Measurements from ENCODE around the gene MLLT10. TPM values are rescaled to one million over a fixed set of nuclear protein-coding genes. Genes with fewer than 3 reads are reported as not detected.

Gene MLLT10
- total RNA-seq, 6 experiments from 2014 or later = 21.8 to 25.2 (median 22.9) TPM

- Mint-ChIP-seq H3K9me3 (no peaks in the 10 kb centered on the region), H3K4me3 (no peak overlapping the region), H3K36me3 (ENCODE audit: low read depth) (peaks cover 6% of the 10 kb centered on the region), H3K27ac (no peak overlapping the region), H3K27me3 (ENCODE audit: insufficient read depth) (no peaks in the 10 kb centered on the region; the same call in 1 of the 2 replicates), H3K4me1 (ENCODE audit: low read depth) (no peaks in the 10 kb centered on the region)
- TF ChIP-seq CTCF (IDR thresholded peaks at IDR 0.05) = no peak
- no peak for DNase-seq
These were observed 223.3 kb downstream of the MLLT10 start for GRCh38 chr10:21757185-21757901.

- Mint-ChIP-seq H3K27ac (no peak overlapping the region), H3K9me3 (no peaks in the 10 kb centered on the region), H3K4me3 (no peak overlapping the region), H3K4me1 (ENCODE audit: low read depth) (no peaks in the 10 kb centered on the region), H3K36me3 (ENCODE audit: low read depth) (peaks cover 6% of the 10 kb centered on the region), H3K27me3 (ENCODE audit: insufficient read depth) (no peaks in the 10 kb centered on the region; the same call in 1 of the 2 replicates)
- no peak for TF ChIP-seq CTCF (IDR thresholded peaks at IDR 0.05)
- DNase-seq = no peak
These were observed 224.2 kb downstream of the MLLT10 start for GRCh38 chr10:21758239-21758638.

- Mint-ChIP-seq H3K4me3 (no peak overlapping the region), H3K27me3 (ENCODE audit: insufficient read depth) (no peaks in the 10 kb centered on the region; the same call in 1 of the 2 replicates), H3K27ac (no peak overlapping the region), H3K4me1 (ENCODE audit: low read depth) (no peaks in the 10 kb centered on the region), H3K36me3 (ENCODE audit: low read depth) (peaks cover 6% of the 10 kb centered on the region), H3K9me3 (no peaks in the 10 kb centered on the region)
- no peak for TF ChIP-seq CTCF (IDR thresholded peaks at IDR 0.05)
- no peak for DNase-seq
These were observed 224.7 kb downstream of the MLLT10 start for GRCh38 chr10:21758696-21759095.

- no peak for TF ChIP-seq CTCF (IDR thresholded peaks at IDR 0.05)
- Mint-ChIP-seq H3K4me3 (no peak overlapping the region), H3K36me3 (ENCODE audit: low read depth) (peaks cover 6% of the 10 kb centered on the region), H3K4me1 (ENCODE audit: low read depth) (no peaks in the 10 kb centered on the region), H3K9me3 (no peaks in the 10 kb centered on the region), H3K27me3 (ENCODE audit: insufficient read depth) (no peaks in the 10 kb centered on the region; the same call in 1 of the 2 replicates), H3K27ac (no peak overlapping the region)
- DNase-seq = no peak
These were observed 225.2 kb downstream of the MLLT10 start for GRCh38 chr10:21759232-21759631.

GRCh38 chr10:21760332-21760731, 226.3 kb downstream of the MLLT10 start:
- H3K27me3 Mint-ChIP-seq (ENCODE audit: insufficient read depth) = no peaks in the 10 kb centered on the region; the same call in 1 of the 2 replicates
- H3K4me1 Mint-ChIP-seq (ENCODE audit: low read depth) = no peaks in the 10 kb centered on the region
- no peak overlapping the region for H3K4me3 Mint-ChIP-seq
- no peak for TF ChIP-seq CTCF (IDR thresholded peaks at IDR 0.05)
- H3K27ac Mint-ChIP-seq = no peak overlapping the region
- H3K36me3 Mint-ChIP-seq (ENCODE audit: low read depth) = peaks cover 6% of the 10 kb centered on the region
- H3K9me3 Mint-ChIP-seq = no peaks in the 10 kb centered on the region
- no peak for DNase-seq

Data from HFFc6 (cell line).